Mesenchymal stem cell (in vitro differentiated cells and primary cell): ENCODE data around the gene LMO3.

Source experiments
- DNase-seq: peaks from one replicate; pipeline ENCODE4 v3.0.0-alpha.2; 2013
- H2AFZ ChIP-seq: one replicate; pipeline ENCODE4 v1.6.1; 2013; ENCODE audit warnings: low read depth, mild to moderate bottlenecking, control low read depth, inconsistent platforms, low read length, moderate library complexity
- H2AK5ac ChIP-seq: 2 replicates; pipeline ENCODE4 v1.6.1; 2013; ENCODE audit warnings: low read length, moderate library complexity, mild to moderate bottlenecking, inconsistent platforms; ENCODE audit not compliant: severe bottlenecking
- H2BK120ac ChIP-seq: one replicate; pipeline ENCODE4 v1.6.1; 2013; ENCODE audit warnings: low read depth, mild to moderate bottlenecking, inconsistent platforms, low read length, moderate library complexity
- H2BK12ac ChIP-seq, 2 experiments: one replicate each; pipeline ENCODE4 v1.6.1; 2013; ENCODE audit warnings: inconsistent platforms in 2 of 2, low read length in 2 of 2, mild to moderate bottlenecking in 2 of 2, moderate library complexity in 2 of 2, control low read depth in 1 of 2
- H2BK15ac ChIP-seq: one replicate; pipeline ENCODE4 v1.6.1; 2013; ENCODE audit warnings: mild to moderate bottlenecking, low read depth, inconsistent platforms; ENCODE audit not compliant: poor library complexity, severe bottlenecking
- H2BK5ac ChIP-seq: 2 replicates; pipeline ENCODE4 v1.6.1; 2013; ENCODE audit warnings: low read depth, mild to moderate bottlenecking, low read length, control low read depth, inconsistent platforms; ENCODE audit not compliant: poor library complexity, severe bottlenecking
- H3K14ac ChIP-seq, 2 experiments: one replicate each; pipeline ENCODE4 v1.6.1; 2013; ENCODE audit warnings: inconsistent platforms in 2 of 2, low read length in 2 of 2, control low read depth in 1 of 2, mild to moderate bottlenecking in 1 of 2, moderate library complexity in 1 of 2
- H3K18ac ChIP-seq, 2 experiments: one replicate each; pipeline ENCODE4 v1.6.1; 2013; ENCODE audit warnings: inconsistent platforms in 2 of 2, low read length in 2 of 2, control low read depth in 1 of 2, low read depth in 1 of 2, mild to moderate bottlenecking in 1 of 2
- H3K23ac ChIP-seq, 2 experiments: one replicate each; pipeline ENCODE4 v1.6.1; 2013; ENCODE audit warnings: inconsistent platforms in 2 of 2, low read length in 2 of 2, mild to moderate bottlenecking in 2 of 2, moderate library complexity in 2 of 2, control low read depth in 1 of 2
- H3K27ac ChIP-seq: 2 replicates; pipeline ENCODE4 v1.5.1; 2013; ENCODE audit warnings: mild to moderate bottlenecking, moderate library complexity, low read length, control low read depth, inconsistent platforms; ENCODE audit not compliant: poor library complexity, severe bottlenecking
- H3K27me3 ChIP-seq, 2 experiments: 2 replicates each; pipeline versions ENCODE4 v1.6.1 to v1.7.0; 2013; ENCODE audit warnings: low read length in 2 of 2, mild to moderate bottlenecking in 2 of 2, moderate library complexity in 2 of 2, control low read depth in 1 of 2, inconsistent platforms in 1 of 2; ENCODE audit not compliant: control insufficient read depth in 1 of 2, insufficient read depth in 1 of 2
- H3K36me3 ChIP-seq, 2 experiments: 2 replicates each; pipeline versions ENCODE4 v1.6.1 to v1.7.0; 2013; ENCODE audit warnings: low read length in 2 of 2, control low read depth in 1 of 2, inconsistent platforms in 1 of 2, low read depth in 1 of 2, mild to moderate bottlenecking in 1 of 2; ENCODE audit not compliant: insufficient read depth in 2 of 2, control insufficient read depth in 1 of 2
- H3K4ac ChIP-seq, 2 experiments: one replicate each; pipeline ENCODE4 v1.6.1; 2013; ENCODE audit warnings: inconsistent platforms in 2 of 2, low read length in 2 of 2, mild to moderate bottlenecking in 2 of 2, moderate library complexity in 2 of 2, control low read depth in 1 of 2, low read depth in 1 of 2
- H3K4me1 ChIP-seq: 2 replicates; pipeline ENCODE4 v1.6.1; 2013; ENCODE audit warnings: low read depth, low read length, control low read depth; ENCODE audit not compliant: control insufficient read depth, insufficient read depth
- H3K4me2 ChIP-seq: 2 replicates; pipeline ENCODE4 v1.6.1; 2013; ENCODE audit warnings: low read length, mild to moderate bottlenecking, inconsistent platforms; ENCODE audit not compliant: poor library complexity, severe bottlenecking
- H3K4me3 ChIP-seq, 2 experiments: 2 replicates each; pipeline versions ENCODE4 v1.5.1 to v1.7.0; 2013; ENCODE audit warnings: low read length in 2 of 2, mild to moderate bottlenecking in 2 of 2, control low read depth in 1 of 2, low read depth in 1 of 2; ENCODE audit not compliant: insufficient read depth in 1 of 2
- H3K79me1 ChIP-seq: replicated peaks from 2 replicates; pipeline ENCODE4 v1.6.1; 2013; ENCODE audit warnings: mild to moderate bottlenecking, control low read depth, low read length, inconsistent platforms; ENCODE audit not compliant: poor library complexity, severe bottlenecking
- H3K9ac ChIP-seq: 2 replicates; pipeline ENCODE4 v1.7.0; 2013; ENCODE audit warnings: mild to moderate bottlenecking, low read length, moderate library complexity
- H3K9me3 ChIP-seq: 2 replicates; pipeline ENCODE4 v1.7.0; 2013; ENCODE audit warnings: mild to moderate bottlenecking, low read length; ENCODE audit not compliant: control insufficient read depth
- H4K8ac ChIP-seq: one replicate; pipeline ENCODE4 v1.6.1; 2013; ENCODE audit warnings: inconsistent platforms, mild to moderate bottlenecking, low read length, moderate library complexity
- H4K91ac ChIP-seq: one replicate; pipeline ENCODE4 v1.6.1; 2013; ENCODE audit warnings: mild to moderate bottlenecking, low read length, inconsistent platforms
- WGBS: methylation state at CpG from one replicate; pipeline ENCODE4 v1.1.7; 2013; ENCODE audit warnings: mixed read lengths; 5-methylcytosine and 5-hydroxymethylcytosine counted together

LMO3 gene

DNA sequence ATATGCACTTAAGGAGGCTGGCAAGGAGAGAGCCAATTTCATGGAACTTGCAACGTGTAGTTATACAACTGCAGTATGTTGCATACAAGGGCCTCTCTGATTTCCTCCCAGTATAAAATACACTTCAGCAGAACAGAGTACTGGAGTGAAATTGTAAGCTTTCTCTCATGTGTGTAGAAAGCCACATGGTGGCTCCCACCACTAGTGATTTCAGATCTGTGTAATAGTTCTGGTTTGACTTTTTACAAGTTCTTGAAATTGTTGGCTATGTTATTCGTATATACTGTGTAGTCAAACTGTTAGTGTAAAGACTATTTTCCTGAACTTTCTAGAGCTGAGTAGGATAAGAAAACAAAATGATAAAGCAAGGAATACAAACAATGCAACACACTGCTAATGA is 16.4 kb upstream of the LMO3 start:
- Histone ChIP-seq H3K4ac (no peak overlapping the region), H3K79me1 (no peaks in the 10 kb centered on the region), H3K4me3 (no peak overlapping the region), H4K8ac (no peak overlapping the region), H2BK5ac (no peak overlapping the region), H2AK5ac (no peak overlapping the region), H3K18ac (no peak overlapping the region), H2BK15ac (no peak overlapping the region), H3K23ac (no peak overlapping the region), H3K9me3 (peaks cover 4% of the 10 kb centered on the region), H2BK120ac (no peak overlapping the region), H3K36me3 (no peaks in the 10 kb centered on the region), H2BK12ac (no peak overlapping the region), H3K27ac (no peak overlapping the region), H3K4me2 (no peak overlapping the region), H3K14ac (no peak overlapping the region), H3K9ac (no peak overlapping the region), H2AFZ (no peak overlapping the region), H3K4me1 (no peaks in the 10 kb centered on the region), H3K27me3 (no peaks in the 10 kb centered on the region), H4K91ac (no peak overlapping the region)
- WGBS: no CpG with 5 or more reads among the region's 2 CpGs
- DNase-seq: no peak

DNA sequence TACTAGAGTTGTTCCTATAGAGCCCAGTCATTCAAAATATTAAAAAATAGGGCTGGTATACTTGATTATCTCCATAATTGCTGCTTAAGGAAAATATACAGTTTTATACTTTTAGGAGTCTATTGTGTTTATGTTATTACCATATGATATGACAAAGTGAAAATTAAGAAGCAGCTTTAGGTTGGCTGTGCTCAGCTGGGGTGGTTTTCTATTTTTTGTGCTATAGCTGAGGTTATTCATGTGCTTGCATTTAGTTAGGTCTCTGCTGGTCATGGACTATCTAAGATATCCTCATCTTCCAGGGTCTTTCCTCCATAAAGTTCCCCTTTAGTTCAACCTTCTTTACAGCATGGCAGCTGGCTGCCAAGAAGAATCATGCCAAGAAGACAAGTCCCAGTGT is 13.6 kb upstream of the LMO3 start:
- Histone ChIP-seq H3K4me2 (no peak overlapping the region), H3K14ac (no peak overlapping the region), H3K9ac (no peak overlapping the region), H3K9me3 (peaks cover 4% of the 10 kb centered on the region), H4K8ac (no peak overlapping the region), H2BK15ac (no peak overlapping the region), H3K36me3 (no peaks in the 10 kb centered on the region), H3K79me1 (no peaks in the 10 kb centered on the region), H3K23ac (no peak overlapping the region), H2AK5ac (no peak overlapping the region), H3K27me3 (no peaks in the 10 kb centered on the region), H3K4ac (no peak overlapping the region), H3K18ac (no peak overlapping the region), H4K91ac (no peak overlapping the region), H2BK12ac (no peak overlapping the region), H2AFZ (no peak overlapping the region), H3K4me1 (no peaks in the 10 kb centered on the region), H2BK120ac (no peak overlapping the region), H3K4me3 (no peak overlapping the region), H3K27ac (no peak overlapping the region), H2BK5ac (no peak overlapping the region)
- DNase-seq: no peak

DNA sequence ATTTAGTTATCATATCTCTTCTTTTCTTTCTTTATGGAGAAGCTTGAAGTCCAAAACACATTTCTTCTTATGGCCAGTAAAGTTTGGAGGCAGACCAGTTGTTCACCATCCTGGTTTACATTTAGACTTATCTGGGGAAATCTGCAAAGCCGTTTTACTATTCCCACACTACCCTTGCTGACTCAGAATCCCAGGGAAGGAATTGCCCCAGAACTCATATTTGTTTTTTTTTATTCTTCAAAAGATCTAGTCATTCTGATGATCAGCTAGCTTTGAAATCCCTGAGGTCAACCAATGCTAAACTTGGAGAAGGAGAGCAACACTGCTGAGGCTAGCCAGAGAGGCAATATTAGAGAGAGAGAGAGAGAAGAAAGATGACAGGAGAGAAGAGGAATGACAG is 12.3 kb upstream of the LMO3 start:
- no peak overlapping the region for H3K9ac ChIP-seq
- H3K27me3 ChIP-seq: no peaks in the 10 kb centered on the region
- H3K36me3 ChIP-seq: no peaks in the 10 kb centered on the region
- no peak overlapping the region for H3K23ac ChIP-seq
- H4K8ac ChIP-seq: no peak overlapping the region
- no peak overlapping the region for H2BK12ac ChIP-seq
- H3K27ac ChIP-seq: no peak overlapping the region
- H3K79me1 ChIP-seq: no peaks in the 10 kb centered on the region
- peaks cover 4% of the 10 kb centered on the region for H3K9me3 ChIP-seq
- H3K4me3 ChIP-seq: no peak overlapping the region
- no peak overlapping the region for H3K4me2 ChIP-seq
- H3K18ac ChIP-seq: no peak overlapping the region
- H3K4ac ChIP-seq: no peak overlapping the region
- H3K14ac ChIP-seq: no peak overlapping the region
- 57% methylated on average over 1 of the region's 1 CpG for WGBS
- H2BK15ac ChIP-seq: no peak overlapping the region
- no peak overlapping the region for H2BK120ac ChIP-seq
- no peak overlapping the region for H2AK5ac ChIP-seq
- no peaks in the 10 kb centered on the region for H3K4me1 ChIP-seq
- no peak for DNase-seq
- H2AFZ ChIP-seq: no peak overlapping the region
- no peak overlapping the region for H2BK5ac ChIP-seq
- no peak overlapping the region for H4K91ac ChIP-seq

DNA sequence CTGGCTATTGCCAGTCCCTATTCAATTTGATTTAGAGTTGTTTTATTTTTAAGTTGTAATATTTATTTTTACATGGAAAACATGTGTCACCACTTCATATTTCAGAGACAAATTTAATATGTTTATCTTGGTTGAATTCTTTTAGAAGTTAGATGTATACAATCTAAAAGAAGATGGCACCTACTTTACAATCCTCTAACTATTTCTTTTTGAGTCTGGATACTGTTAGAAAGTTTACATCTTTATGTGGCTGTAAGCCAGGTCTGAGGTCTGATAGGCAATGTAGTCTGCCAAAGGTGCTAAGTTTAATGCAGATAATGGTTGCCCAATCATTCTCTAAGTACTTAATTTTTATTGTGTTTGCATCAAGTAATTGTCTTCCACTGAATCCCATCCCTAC is 7.2 kb upstream of the LMO3 start:
- H3K27me3 ChIP-seq: no peaks in the 10 kb centered on the region
- no peak overlapping the region for H3K4ac ChIP-seq
- H3K36me3 ChIP-seq: no peaks in the 10 kb centered on the region
- no peak overlapping the region for H2BK12ac ChIP-seq
- H3K14ac ChIP-seq: no peak overlapping the region
- no peak overlapping the region for H3K23ac ChIP-seq
- no peaks in the 10 kb centered on the region for H3K9me3 ChIP-seq
- H3K4me3 ChIP-seq: no peak overlapping the region
- no peak overlapping the region for H3K18ac ChIP-seq
- no peak overlapping the region for H4K8ac ChIP-seq
- no peak for DNase-seq
- no peak overlapping the region for H3K27ac ChIP-seq
- H2AK5ac ChIP-seq: no peak overlapping the region
- no peak overlapping the region for H2BK15ac ChIP-seq
- no peaks in the 10 kb centered on the region for H3K4me1 ChIP-seq
- H3K9ac ChIP-seq: no peak overlapping the region
- no peaks in the 10 kb centered on the region for H3K79me1 ChIP-seq
- no peak overlapping the region for H4K91ac ChIP-seq
- no peak overlapping the region for H2BK120ac ChIP-seq
- no peak overlapping the region for H2AFZ ChIP-seq
- no peak overlapping the region for H3K4me2 ChIP-seq
- H2BK5ac ChIP-seq: no peak overlapping the region
